ENCODE measurements around the gene WDHD1.
"Not testable (repeated sequence)": the region's sequence is repeated elsewhere in the genome, so short reads cannot be mapped to it uniquely, and the experiment has no call there.

WDHD1 gene, protein sequence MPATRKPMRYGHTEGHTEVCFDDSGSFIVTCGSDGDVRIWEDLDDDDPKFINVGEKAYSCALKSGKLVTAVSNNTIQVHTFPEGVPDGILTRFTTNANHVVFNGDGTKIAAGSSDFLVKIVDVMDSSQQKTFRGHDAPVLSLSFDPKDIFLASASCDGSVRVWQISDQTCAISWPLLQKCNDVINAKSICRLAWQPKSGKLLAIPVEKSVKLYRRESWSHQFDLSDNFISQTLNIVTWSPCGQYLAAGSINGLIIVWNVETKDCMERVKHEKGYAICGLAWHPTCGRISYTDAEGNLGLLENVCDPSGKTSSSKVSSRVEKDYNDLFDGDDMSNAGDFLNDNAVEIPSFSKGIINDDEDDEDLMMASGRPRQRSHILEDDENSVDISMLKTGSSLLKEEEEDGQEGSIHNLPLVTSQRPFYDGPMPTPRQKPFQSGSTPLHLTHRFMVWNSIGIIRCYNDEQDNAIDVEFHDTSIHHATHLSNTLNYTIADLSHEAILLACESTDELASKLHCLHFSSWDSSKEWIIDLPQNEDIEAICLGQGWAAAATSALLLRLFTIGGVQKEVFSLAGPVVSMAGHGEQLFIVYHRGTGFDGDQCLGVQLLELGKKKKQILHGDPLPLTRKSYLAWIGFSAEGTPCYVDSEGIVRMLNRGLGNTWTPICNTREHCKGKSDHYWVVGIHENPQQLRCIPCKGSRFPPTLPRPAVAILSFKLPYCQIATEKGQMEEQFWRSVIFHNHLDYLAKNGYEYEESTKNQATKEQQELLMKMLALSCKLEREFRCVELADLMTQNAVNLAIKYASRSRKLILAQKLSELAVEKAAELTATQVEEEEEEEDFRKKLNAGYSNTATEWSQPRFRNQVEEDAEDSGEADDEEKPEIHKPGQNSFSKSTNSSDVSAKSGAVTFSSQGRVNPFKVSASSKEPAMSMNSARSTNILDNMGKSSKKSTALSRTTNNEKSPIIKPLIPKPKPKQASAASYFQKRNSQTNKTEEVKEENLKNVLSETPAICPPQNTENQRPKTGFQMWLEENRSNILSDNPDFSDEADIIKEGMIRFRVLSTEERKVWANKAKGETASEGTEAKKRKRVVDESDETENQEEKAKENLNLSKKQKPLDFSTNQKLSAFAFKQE

GRCh38 chr14:55026793-55027561 is at the start of gene WDHD1, which contains the start of gene SOCS4:
Gene WDHD1 (minus strand): TSS chr14:55027099. CDS start chr14:55026787, 312 bp downstream.
Gene SOCS4 (plus strand): TSS chr14:55027236. CDS start chr14:55043042, 15,806 bp downstream.
- DNase-seq, result peak; percentile 88

DNA sequence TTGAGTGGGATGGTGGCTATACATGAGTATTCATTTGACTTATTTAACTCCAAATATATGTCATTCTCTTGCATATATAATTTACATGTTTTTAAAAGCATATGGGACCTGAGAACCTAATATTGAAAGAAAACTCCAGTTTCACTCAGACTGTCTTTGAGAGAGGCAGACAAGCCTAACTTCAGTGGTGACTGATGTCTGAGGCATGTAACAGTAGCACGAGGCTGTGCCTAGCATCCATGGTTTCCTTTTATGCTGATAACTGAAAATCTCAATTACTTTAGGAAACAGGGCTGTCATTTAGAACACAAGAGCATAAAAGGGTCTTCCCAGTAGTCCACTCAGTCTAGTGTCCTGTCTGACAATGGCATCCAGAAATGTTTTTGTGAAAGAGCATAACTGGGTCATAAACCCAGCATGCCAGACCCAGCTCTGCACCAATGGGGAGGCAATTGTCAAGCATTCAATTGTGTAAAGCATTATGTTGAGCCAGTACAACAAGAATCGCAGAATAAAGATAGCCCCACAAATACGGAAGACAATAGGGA is 48.8 kb upstream of the WDHD1 start:
- DNase-seq, result no peak

- no peak for DNase-seq
Measured at GRCh38 chr14:55074662-55075061, 47.8 kb upstream of the WDHD1 start.

DNA sequence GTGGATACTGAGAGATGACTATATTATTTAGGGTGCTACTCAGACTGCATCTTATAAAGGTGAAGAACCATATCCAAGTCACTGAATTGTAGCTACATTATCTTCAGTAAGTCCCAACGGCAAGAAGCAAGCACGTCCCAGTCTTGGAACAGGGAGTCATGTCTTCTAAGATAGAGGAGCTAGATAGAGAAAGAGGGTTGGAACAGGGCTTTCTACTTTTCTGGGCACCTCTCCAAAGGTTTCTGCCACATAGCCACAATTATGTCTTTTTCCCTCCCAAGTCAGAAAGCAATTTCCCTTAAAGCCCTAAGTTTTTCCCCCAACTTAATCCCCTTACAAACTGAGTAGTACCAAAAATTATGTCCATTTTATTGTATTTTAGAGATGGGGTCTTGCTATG is 47.0 kb upstream of the WDHD1 start:
- DNase-seq, result no peak

- DNase-seq, result no peak
Measured at GRCh38 chr14:55071870-55072640, 45.2 kb upstream of the WDHD1 start.

DNA sequence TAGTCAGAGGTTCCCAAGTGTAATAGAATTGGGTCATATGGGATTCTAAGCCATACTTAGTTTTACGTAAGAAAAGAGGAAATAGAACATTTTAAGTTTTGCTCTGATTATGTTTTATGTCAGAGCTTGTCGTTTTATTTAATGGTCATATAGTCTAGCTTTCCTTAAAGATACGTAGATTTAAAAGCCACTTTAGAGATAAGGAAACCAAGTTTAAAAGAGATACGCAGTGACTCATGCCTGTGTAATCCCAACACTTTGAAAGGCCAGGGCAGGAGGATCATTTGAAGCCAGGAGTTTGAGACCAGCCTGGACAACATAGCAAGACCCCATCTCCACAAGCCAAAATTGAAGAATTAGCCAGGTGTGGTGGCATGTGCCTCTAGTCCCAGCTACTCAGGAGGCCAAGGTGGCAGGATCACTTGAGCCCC is 44.1 kb upstream of the WDHD1 start:
- no peak for DNase-seq

- no peak for DNase-seq
Measured at GRCh38 chr14:55066223-55066622, 39.3 kb upstream of the WDHD1 start.

- DNase-seq, result no peak
Measured at GRCh38 chr14:55065411-55065810, 38.5 kb upstream of the WDHD1 start.

- DNase-seq, result not testable (repeated sequence)
Measured at GRCh38 chr14:55064896-55065295, 38.0 kb upstream of the WDHD1 start.

GRCh38 chr14:55062517-55063351 is 35.8 kb upstream of the WDHD1 start:
- no peak for DNase-seq

GRCh38 chr14:55059333-55059732 is 32.4 kb upstream of the WDHD1 start:
- DNase-seq, result no peak

DNA sequence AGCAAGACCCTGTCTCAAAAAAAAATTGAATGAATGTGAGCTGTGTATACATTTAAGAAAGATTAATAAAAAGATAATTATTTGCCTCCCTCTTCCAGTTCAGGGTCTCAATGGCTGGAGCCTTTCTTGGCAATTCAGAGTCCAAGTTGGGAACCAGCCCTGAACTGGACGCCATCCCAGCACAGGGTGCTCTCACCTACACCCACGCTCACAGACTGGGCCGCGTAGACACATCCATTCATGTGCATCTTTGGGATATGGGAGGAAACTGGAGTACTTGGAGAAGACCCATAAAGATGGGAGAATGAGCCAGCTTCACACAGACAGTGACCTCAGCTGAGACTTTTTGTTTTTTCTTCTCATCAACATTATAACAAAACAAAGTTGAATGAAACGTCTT is 31.0 kb upstream of the WDHD1 start:
- no peak for DNase-seq

DNA sequence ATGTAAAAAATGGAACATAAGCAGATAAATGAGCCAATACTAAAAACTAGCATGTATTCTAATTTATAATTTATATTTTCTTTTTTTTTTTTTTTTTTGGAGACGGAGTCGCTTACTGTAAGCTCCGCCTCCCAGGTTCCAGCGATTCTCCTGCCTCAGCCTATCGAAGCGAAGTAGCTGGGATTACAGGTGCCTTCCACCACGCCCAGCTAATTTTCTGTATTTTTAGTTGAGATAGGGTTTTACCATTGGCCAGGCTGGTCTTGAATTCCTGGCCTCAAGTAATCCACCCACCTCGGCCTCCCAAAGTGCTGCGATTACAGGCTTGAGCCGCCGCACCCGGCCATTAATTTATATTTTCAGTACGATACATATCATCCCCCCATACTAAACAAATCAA is 27.2 kb upstream of the WDHD1 start:
- no peak for DNase-seq

DNA sequence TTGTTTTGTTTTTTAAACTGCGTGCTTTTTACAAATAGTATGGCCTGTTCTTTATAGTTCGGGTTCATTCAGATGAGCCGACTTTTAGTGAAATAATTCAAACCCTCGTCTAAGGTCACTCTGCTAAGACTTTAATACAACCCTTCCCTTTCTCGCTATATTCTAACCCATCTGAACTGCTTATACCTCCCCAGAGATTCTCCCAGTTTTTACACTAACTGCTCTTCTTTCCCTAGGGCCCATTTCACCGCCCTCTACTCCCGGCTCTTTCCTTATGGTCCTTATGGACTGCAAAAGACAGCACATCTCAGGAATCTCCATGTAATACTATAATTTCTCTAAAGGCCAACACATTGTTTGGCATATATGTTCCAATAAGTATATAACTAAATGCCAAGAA is 26.6 kb upstream of the WDHD1 start:
- no peak for DNase-seq

DNA sequence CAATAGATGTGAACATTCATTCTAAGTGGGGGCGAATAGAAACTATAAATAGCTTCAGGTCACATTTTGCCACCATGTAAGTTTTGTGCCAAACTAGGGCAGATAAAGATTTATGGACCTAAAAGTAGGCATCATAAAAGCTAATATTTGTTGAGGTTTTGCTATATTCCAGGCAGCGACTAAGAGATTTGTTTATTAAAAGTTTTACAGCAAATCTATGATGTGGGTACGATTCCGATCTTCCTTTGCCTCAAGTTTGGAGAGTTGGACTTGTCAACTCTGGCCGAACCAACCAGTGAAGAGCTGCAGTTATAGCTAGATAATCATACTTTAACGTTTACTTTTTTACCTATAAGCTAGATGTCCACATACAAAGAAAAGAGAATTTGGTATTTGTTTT is 26.1 kb upstream of the WDHD1 start:
- no peak for DNase-seq

DNA sequence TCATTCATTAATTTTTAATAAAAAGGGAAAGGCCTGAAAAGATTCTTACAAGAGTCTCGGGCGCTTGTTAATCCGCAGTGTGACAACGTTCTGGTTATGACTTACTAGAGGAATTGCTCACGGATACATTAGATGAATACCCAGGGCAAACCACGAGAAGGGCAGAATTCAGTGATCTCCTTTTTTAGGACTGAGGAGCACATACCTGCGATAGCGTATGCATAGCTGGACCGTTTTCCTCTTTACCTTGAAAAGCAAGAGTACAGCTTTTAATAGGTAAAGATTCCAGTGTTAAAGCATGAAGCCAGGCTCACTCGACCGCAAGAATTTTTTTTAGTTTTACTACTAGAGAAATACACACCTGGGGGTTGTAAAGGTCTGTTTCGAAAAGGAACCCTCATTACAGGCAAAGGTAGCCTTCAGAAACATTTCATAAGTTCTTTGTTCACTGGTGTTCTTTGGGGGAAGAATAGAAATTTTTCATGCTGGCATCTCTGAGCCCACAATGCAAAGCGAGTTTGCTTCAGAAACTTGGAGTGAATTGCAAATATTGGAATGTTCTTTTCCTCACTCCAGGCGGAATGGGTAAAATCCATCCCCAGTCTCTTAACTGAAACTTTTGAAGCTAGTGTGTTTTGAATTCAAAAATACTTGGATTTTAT is 25.5 kb upstream of the WDHD1 start:
- no peak for DNase-seq

GRCh38 chr14:55051423-55052268 is 24.7 kb upstream of the WDHD1 start, which contains the start of gene MAPK1IP1L:
Gene MAPK1IP1L (plus strand): TSS chr14:55051647. CDS start chr14:55061684, 10,037 bp downstream.
- peak; percentile 82 for DNase-seq

DNA sequence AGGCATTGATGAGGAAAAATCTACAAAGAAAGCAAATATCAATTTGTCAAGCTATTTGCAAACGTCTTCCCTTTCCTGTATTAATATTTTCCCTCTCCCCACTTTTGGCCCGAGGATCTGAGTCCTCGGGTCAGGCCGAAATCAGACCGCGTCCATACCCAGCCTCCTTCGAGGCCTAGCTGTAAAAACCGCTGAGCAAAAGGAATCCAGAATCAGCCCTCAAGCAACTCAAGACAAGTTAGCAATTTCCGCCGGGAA is 24.2 kb upstream of the WDHD1 start:
- no peak for DNase-seq

GRCh38 chr14:55048900-55049436 is 22.1 kb upstream of the WDHD1 start:
- no peak for DNase-seq

Data from NCI-H1417 treated with DMSO at 0.1 percent for 48 hours (cell line).